MM.1S (cell line): ENCODE data around the gene ATF2.

Source experiments
- DNase-seq: peaks from one replicate; pipeline ENCODE4 v3.0.0-alpha.2; 2015
- H2AFZ ChIP-seq: fragments of 300-600 bp; sonication (generic); 2 replicates; pipeline ENCODE4 v1.6.0; 2016; ENCODE audit warnings: antibody characterized with exemption, low read length
- H3F3A ChIP-seq: fragments of 300-600 bp; sonication (generic); 2 replicates; pipeline ENCODE4 v1.6.1; 2016; ENCODE audit warnings: mild to moderate bottlenecking, antibody characterized with exemption, low read length, moderate library complexity, mixed read lengths; ENCODE audit not compliant: insufficient read depth
- H3K27ac ChIP-seq: fragments of 300-600 bp; sonication (generic); 2 replicates; pipeline ENCODE4 v1.5.1; 2016; ENCODE audit warnings: mild to moderate bottlenecking, low read length
- H3K27me3 ChIP-seq: fragments of 300-600 bp; sonication (generic); replicated peaks from 2 replicates; pipeline ENCODE4 v1.6.0; 2016; ENCODE audit warnings: low read length; ENCODE audit not compliant: insufficient read depth
- H3K36me3 ChIP-seq: fragments of 300-600 bp; sonication (generic); replicated peaks from 2 replicates; pipeline ENCODE4 v1.6.1; 2016; ENCODE audit warnings: mild to moderate bottlenecking, low read length, mixed read lengths; ENCODE audit not compliant: insufficient read depth
- H3K4me1 ChIP-seq: fragments of 300-600 bp; sonication (generic); 2 replicates; pipeline ENCODE4 v1.6.1; 2016; ENCODE audit warnings: low read length, mixed read lengths
- H3K4me2 ChIP-seq: fragments of 300-600 bp; sonication (generic); 2 replicates; pipeline ENCODE4 v1.6.0; 2016; ENCODE audit warnings: low read depth, low read length
- H3K4me3 ChIP-seq: fragments of 300-600 bp; sonication (generic); 2 replicates; pipeline ENCODE4 v1.5.1; 2016; ENCODE audit warnings: low read length, mixed read lengths
- H3K79me2 ChIP-seq: fragments of 300-600 bp; sonication (generic); 2 replicates; pipeline ENCODE4 v1.6.1; 2016; ENCODE audit warnings: mixed run types, low read length, mixed read lengths
- H3K9ac ChIP-seq: fragments of 300-600 bp; sonication (generic); 2 replicates; pipeline ENCODE4 v1.6.1; 2016; ENCODE audit warnings: low read length, mixed read lengths
- H3K9me2 ChIP-seq: fragments of 300-600 bp; sonication (generic); replicated peaks from 2 replicates; pipeline ENCODE4 v1.6.1; 2016; ENCODE audit warnings: mild to moderate bottlenecking, low read length, mixed read lengths; ENCODE audit not compliant: insufficient read depth
- H3K9me3 ChIP-seq: fragments of 300-600 bp; sonication (generic); replicated peaks from 2 replicates; pipeline ENCODE4 v1.6.1; 2016; ENCODE audit warnings: mild to moderate bottlenecking, low read length, mixed read lengths; ENCODE audit not compliant: insufficient read depth
- H4K20me1 ChIP-seq: fragments of 300-600 bp; sonication (generic); 2 replicates; pipeline ENCODE4 v1.6.1; 2016; ENCODE audit warnings: mild to moderate bottlenecking, low read length, moderate library complexity, mixed read lengths; ENCODE audit not compliant: insufficient read depth
- CTCF ChIP-seq: fragments of 300-600 bp; sonication (generic); IDR thresholded peaks from 2 replicates; pipeline ENCODE4 v1.5.1; 2016; ENCODE audit warnings: antibody characterized with exemption, low read length, mixed read lengths
- EZH2 ChIP-seq: fragments of 300-600 bp; sonication (generic); optimal IDR thresholded peaks from 2 replicates; pipeline ENCODE3; 2017; ENCODE audit warnings: low read depth, mild to moderate bottlenecking, antibody characterized with exemption, low read length, mixed read lengths
- EZH2phosphoT487 ChIP-seq: fragments of 300-600 bp; sonication (generic); IDR thresholded peaks from 2 replicates; pipeline ENCODE4 v1.6.1; 2018; ENCODE audit warnings: antibody characterized with exemption, low read length

Gene ATF2

GRCh38 chr2:175205523-175205922, 37.5 kb upstream of the ATF2 start:
- Histone ChIP-seq H2AFZ (no peak overlapping the region), H3K79me2 (no peaks in the 10 kb centered on the region), H4K20me1 (no peaks in the 10 kb centered on the region), H3K9ac (no peak overlapping the region), H3K27ac (no peak overlapping the region), H3K36me3 (no peaks in the 10 kb centered on the region), H3K4me3 (no peak overlapping the region), H3K9me3 (no peaks in the 10 kb centered on the region), H3F3A (no peaks in the 10 kb centered on the region), H3K4me1 (peaks cover 12% of the 10 kb centered on the region), H3K27me3 (no peaks in the 10 kb centered on the region), H3K9me2 (no peaks in the 10 kb centered on the region), H3K4me2 (no peak overlapping the region)
- no peak for DNase-seq
- TF ChIP-seq EZH2, result no peak
- TF ChIP-seq CTCF, result no peak
- no peak for TF ChIP-seq EZH2phosphoT487

- no peaks in the 10 kb centered on the region for H3K36me3 ChIP-seq
- no peak overlapping the region for H3K4me2 ChIP-seq
- no peak overlapping the region for H3K9ac ChIP-seq
- no peaks in the 10 kb centered on the region for H3K9me3 ChIP-seq
- H3K4me1 ChIP-seq, result peaks cover 12% of the 10 kb centered on the region
- peak overlapping the region; percentile 7; the same call in 1 of the 2 replicates for H2AFZ ChIP-seq
- no peaks in the 10 kb centered on the region for H3K79me2 ChIP-seq
- no peaks in the 10 kb centered on the region for H4K20me1 ChIP-seq
- no peak overlapping the region for H3K4me3 ChIP-seq
- no peaks in the 10 kb centered on the region for H3K9me2 ChIP-seq
- H3K27ac ChIP-seq, result no peak overlapping the region
- H3F3A ChIP-seq, result no peaks in the 10 kb centered on the region
- peak; percentile 71 for DNase-seq
- no peaks in the 10 kb centered on the region for H3K27me3 ChIP-seq
- peak; percentile 56 for TF ChIP-seq CTCF
- TF ChIP-seq EZH2phosphoT487, result no peak
These were observed 35.9 kb upstream of the ATF2 start for GRCh38 chr2:175203621-175204496.

- no peaks in the 10 kb centered on the region for H3K79me2 ChIP-seq
- no peak overlapping the region for H3K27ac ChIP-seq
- H3K9ac ChIP-seq, result no peak overlapping the region
- H3F3A ChIP-seq, result no peaks in the 10 kb centered on the region
- no peaks in the 10 kb centered on the region for H3K36me3 ChIP-seq
- H3K4me1 ChIP-seq, result no peaks in the 10 kb centered on the region
- no peak overlapping the region for H2AFZ ChIP-seq
- H3K9me2 ChIP-seq, result no peaks in the 10 kb centered on the region
- no peaks in the 10 kb centered on the region for H3K9me3 ChIP-seq
- H4K20me1 ChIP-seq, result no peaks in the 10 kb centered on the region
- no peaks in the 10 kb centered on the region for H3K27me3 ChIP-seq
- no peak for DNase-seq
- no peak overlapping the region for H3K4me2 ChIP-seq
- TF ChIP-seq EZH2phosphoT487, result no peak
- no peak overlapping the region for H3K4me3 ChIP-seq
These were observed 27.0 kb upstream of the ATF2 start for GRCh38 chr2:175195012-175195411.

- no peaks in the 10 kb centered on the region for H4K20me1 ChIP-seq
- no peak overlapping the region for H3K4me2 ChIP-seq
- H3K27ac ChIP-seq, result no peak overlapping the region
- H3K4me1 ChIP-seq, result no peaks in the 10 kb centered on the region
- no peaks in the 10 kb centered on the region for H3F3A ChIP-seq
- no peak overlapping the region for H3K9ac ChIP-seq
- H3K4me3 ChIP-seq, result no peak overlapping the region
- no peaks in the 10 kb centered on the region for H3K9me2 ChIP-seq
- no peaks in the 10 kb centered on the region for H3K36me3 ChIP-seq
- no peaks in the 10 kb centered on the region for H3K9me3 ChIP-seq
- no peaks in the 10 kb centered on the region for H3K79me2 ChIP-seq
- no peak for DNase-seq
- H3K27me3 ChIP-seq, result no peaks in the 10 kb centered on the region
- no peak overlapping the region for H2AFZ ChIP-seq
- TF ChIP-seq EZH2phosphoT487 (no peak), CTCF (no peak), EZH2 (no peak)
These were observed 20.8 kb upstream of the ATF2 start for GRCh38 chr2:175188761-175189160.
